GM23338 (cell line): ENCODE measurements around the gene SLC6A11. TPM values are rescaled to one million over a fixed set of nuclear protein-coding genes. Genes with fewer than 3 reads are reported as not detected.

ENCODE experiments used
- ATAC-seq: fragments of 200-7000 bp; cut with Tn5 transposase; 3 replicates; pipeline ENCODE4 v1.9.1; 2020
- DNase-seq: peaks from one replicate; pipeline ENCODE4 v3.0.0-alpha.2; 2015; ENCODE audit warnings: low spot score
- H2AFZ ChIP-seq: fragments of 200-600 bp; sonication (generic); 2 replicates; pipeline ENCODE4 v1.8.0; 2016; ENCODE audit warnings: antibody characterized with exemption, mild to moderate bottlenecking, moderate library complexity
- H3F3A ChIP-seq: fragments of 200-600 bp; sonication (generic); replicated peaks from 2 replicates; pipeline ENCODE4 v1.8.0; 2017; ENCODE audit warnings: antibody characterized with exemption, mixed run types, low read depth
- H3K27ac ChIP-seq: fragments of 200-600 bp; sonication (generic); 2 replicates; pipeline ENCODE4 v1.6.1; 2016; ENCODE audit warnings: low read depth
- H3K27me3 ChIP-seq: fragments of 200-600 bp; sonication (generic); 2 replicates; pipeline ENCODE4 v1.8.0; 2016; ENCODE audit warnings: mild to moderate bottlenecking, mixed run types, moderate library complexity; ENCODE audit not compliant: insufficient read depth
- H3K36me3 ChIP-seq: fragments of 200-600 bp; sonication (generic); 2 replicates; pipeline ENCODE4 v1.8.0; 2016; ENCODE audit warnings: mild to moderate bottlenecking; ENCODE audit not compliant: insufficient read depth
- H3K4me1 ChIP-seq: fragments of 200-600 bp; sonication (generic); 2 replicates; pipeline ENCODE4 v1.8.0; 2016; ENCODE audit warnings: mild to moderate bottlenecking, moderate library complexity; ENCODE audit not compliant: insufficient read depth
- H3K4me2 ChIP-seq: fragments of 200-600 bp; sonication (generic); 2 replicates; pipeline ENCODE4 v1.7.1; 2017; ENCODE audit warnings: mixed run types
- H3K4me3 ChIP-seq: fragments of 200-600 bp; sonication (generic); 2 replicates; pipeline ENCODE4 v1.6.1; 2016; ENCODE audit warnings: mixed run types
- H3K79me2 ChIP-seq: fragments of 200-600 bp; sonication (generic); replicated peaks from 2 replicates; pipeline ENCODE4 v1.8.0; 2017; ENCODE audit warnings: mild to moderate bottlenecking; ENCODE audit not compliant: insufficient read depth
- H3K9me2 ChIP-seq: fragments of 200-600 bp; sonication (generic); 2 replicates; pipeline ENCODE4 v1.8.0; 2017; ENCODE audit not compliant: insufficient read depth
- H4K20me1 ChIP-seq: fragments of 200-600 bp; sonication (generic); replicated peaks from 2 replicates; pipeline ENCODE4 v1.8.0; 2017; ENCODE audit warnings: mild to moderate bottlenecking; ENCODE audit not compliant: insufficient read depth
- H3K27ac Mint-ChIP-seq: 2 replicates; pipeline ENCODE4 v1.8.0; 2020; ENCODE audit warnings: inconsistent platforms, mild to moderate bottlenecking, moderate library complexity, mixed read lengths
- H3K27me3 Mint-ChIP-seq: 3 replicates; pipeline ENCODE4 v1.8.0; 2022; ENCODE audit warnings: low read depth, mild to moderate bottlenecking, moderate library complexity, mixed read lengths, inconsistent platforms; ENCODE audit not compliant: insufficient read depth, poor library complexity
- H3K36me3 Mint-ChIP-seq: 3 replicates; pipeline ENCODE4 v1.8.0; 2021; ENCODE audit warnings: low read depth, mild to moderate bottlenecking, inconsistent platforms, moderate library complexity, mixed read lengths
- H3K4me1 Mint-ChIP-seq: 3 replicates; pipeline ENCODE4 v1.8.0; 2020; ENCODE audit warnings: mild to moderate bottlenecking, inconsistent platforms, mixed read lengths
- H3K4me3 Mint-ChIP-seq: 3 replicates; pipeline ENCODE4 v1.8.0; 2021; ENCODE audit warnings: moderate library complexity, mild to moderate bottlenecking, inconsistent platforms, mixed read lengths
- H3K9me3 Mint-ChIP-seq: 3 replicates; pipeline ENCODE4 v1.8.0; 2020; ENCODE audit warnings: moderate library complexity, mild to moderate bottlenecking, inconsistent platforms, mixed read lengths
- CREB1 ChIP-seq: fragments of 250-450 bp; sonication (Bioruptor Pico); IDR thresholded peaks from 2 replicates; pipeline ENCODE4 v1.5.0; 2020; ENCODE audit warnings: low read depth, mild to moderate bottlenecking, moderate library complexity
- CTCF ChIP-seq, 2 experiments: fragments of 200-600 bp in 1 of 2; sonication (generic) in 1 of 2; conservative IDR thresholded peaks; 2 replicates each; pipeline versions ENCODE4 v1.5.1 to v1.6.1; 2016 to 2017; ENCODE audit warnings: antibody characterized with exemption in 2 of 2, low read depth in 2 of 2, mild to moderate bottlenecking in 2 of 2, moderate library complexity in 1 of 2
- EZH2 ChIP-seq: fragments of 200-600 bp; sonication (generic); IDR thresholded peaks from one replicate; pipeline ENCODE4 v1.8.0; 2017; ENCODE audit warnings: antibody characterized with exemption, mild to moderate bottlenecking, low read depth; ENCODE audit not compliant: unreplicated experiment
- EZH2phosphoT487 ChIP-seq: fragments of 200-600 bp; sonication (generic); IDR thresholded peaks from one replicate; pipeline ENCODE4 v1.8.1; 2018; ENCODE audit warnings: antibody characterized with exemption; ENCODE audit not compliant: unreplicated experiment
- NANOG ChIP-seq: IDR thresholded peaks from 2 replicates; pipeline ENCODE4 v1.6.1; 2016; ENCODE audit warnings: antibody characterized with exemption, borderline replicate concordance
- REST ChIP-seq: IDR thresholded peaks from one replicate; pipeline ENCODE4 v1.6.1; 2018; ENCODE audit warnings: antibody characterized with exemption; ENCODE audit not compliant: unreplicated experiment
- ZNF114 ChIP-seq: fragments of 250-450 bp; sonication (Bioruptor Pico); IDR thresholded peaks from 2 replicates; pipeline ENCODE4 v1.5.0; 2020; ENCODE audit warnings: mild to moderate bottlenecking, moderate library complexity
- ZNF331 ChIP-seq: fragments of 250-450 bp; sonication (Bioruptor Pico); IDR thresholded peaks from 2 replicates; pipeline ENCODE4 v1.5.0; 2020; ENCODE audit warnings: low read depth, mild to moderate bottlenecking, moderate library complexity
- ZNF462 ChIP-seq: fragments of 250-450 bp; sonication (Bioruptor Pico); IDR thresholded peaks from 2 replicates; pipeline ENCODE4 v1.5.0; 2020; ENCODE audit warnings: mild to moderate bottlenecking, moderate library complexity
- polyA plus RNA-seq: library from polyadenylated mRNA; unstranded; fragments of >200 nt; fragmentation: Nextera tagmentation; extraction: Ambion mirVana; gene quantifications from 2 replicates; pipeline ENCODE4 v1.2.1, GENCODE V29; 2016
- total RNA-seq: library from RNA; depleted of rRNA; stranded (reverse); fragments of >200 nt; shearing (Covaris generic); gene quantifications from 2 replicates; pipeline ENCODE4 v1.2.3, GENCODE V29; 2014

The SLC6A11 gene
- total and polyA plus RNA-seq, 2 experiments from 2014 or later, result 0.47 to 1.1 TPM

GRCh38 chr3:10892622-10893021 lies 76.6 kb downstream of the SLC6A11 start:
- no peaks in the 10 kb centered on the region for H3K79me2 ChIP-seq
- no peak overlapping the region for H3K4me3 Mint-ChIP-seq
- H3K4me1 Mint-ChIP-seq, result no peaks in the 10 kb centered on the region
- no peaks in the 10 kb centered on the region for H3K9me2 ChIP-seq
- no peak overlapping the region for H3K4me2 ChIP-seq
- no peaks in the 10 kb centered on the region for H3K4me1 ChIP-seq
- no peaks in the 10 kb centered on the region for H3K36me3 Mint-ChIP-seq
- DNase-seq, result no peak
- no peak for ATAC-seq
- peaks cover 12% of the 10 kb centered on the region; the same call in 2 of the 3 replicates for H3K9me3 Mint-ChIP-seq
- H4K20me1 ChIP-seq, result no peaks in the 10 kb centered on the region
- no peaks in the 10 kb centered on the region for H3K27me3 Mint-ChIP-seq
- no peak overlapping the region for H3K27ac ChIP-seq
- no peaks in the 10 kb centered on the region for H3K27me3 ChIP-seq
- no peak for TF ChIP-seq CREB1 (CRISPR knock-in tag)
- TF ChIP-seq ZNF331 (CRISPR knock-in tag), result no peak
- TF ChIP-seq NANOG, result no peak
- TF ChIP-seq ZNF114 (CRISPR knock-in tag), result no peak
- no peaks in the 10 kb centered on the region for H3F3A ChIP-seq
- H3K36me3 ChIP-seq, result no peaks in the 10 kb centered on the region
- H3K4me3 ChIP-seq, result no peak overlapping the region
- no peak overlapping the region for H2AFZ ChIP-seq
- H3K27ac Mint-ChIP-seq, result no peak overlapping the region

GRCh38 chr3:10901296-10901945 lies 85.4 kb downstream of the SLC6A11 start:
- Mint-ChIP-seq H3K27ac (no peak overlapping the region), H3K4me1 (peaks cover 8% of the 10 kb centered on the region; the same call in 2 of the 3 replicates), H3K4me3 (no peak overlapping the region), H3K9me3 (peaks cover 28% of the 10 kb centered on the region), H3K27me3 (peaks cover 3% of the 10 kb centered on the region), H3K36me3 (peaks cover 16% of the 10 kb centered on the region; the same call in 2 of the 3 replicates)
- H3F3A ChIP-seq, result no peaks in the 10 kb centered on the region
- no peaks in the 10 kb centered on the region for H3K79me2 ChIP-seq
- H2AFZ ChIP-seq, result no peak overlapping the region
- DNase-seq (no peak), ATAC-seq (no peak)
- H3K9me2 ChIP-seq, result peaks cover 6% of the 10 kb centered on the region
- H3K36me3 ChIP-seq, result no peaks in the 10 kb centered on the region
- no peak overlapping the region for H3K27ac ChIP-seq
- H3K27me3 ChIP-seq, result no peaks in the 10 kb centered on the region
- H4K20me1 ChIP-seq, result no peaks in the 10 kb centered on the region
- H3K4me1 ChIP-seq, result no peaks in the 10 kb centered on the region
- H3K4me3 ChIP-seq, result no peak overlapping the region
- H3K4me2 ChIP-seq, result no peak overlapping the region
- TF ChIP-seq REST (no peak), ZNF114 (CRISPR knock-in tag) (no peak), EZH2 (no peak), CREB1 (CRISPR knock-in tag) (no peak), NANOG (no peak), CTCF (conservative IDR thresholded peaks at IDR 0.05; ENCODE audit: low read depth in 2 of 2) (no peak), ZNF462 (CRISPR knock-in tag) (no peak), EZH2phosphoT487 (no peak), ZNF331 (CRISPR knock-in tag) (no peak)
